DMS114 treated with DMSO at 0.1 percent for 48 hours (cell line): ENCODE results near the gene MARS2.
"Not testable (repeated sequence)": the region's sequence is repeated elsewhere in the genome, so short reads cannot be mapped to it uniquely, and the experiment has no call there.

Experiments
- DNase-seq: peaks from one replicate; lab custom pipeline; 2025; ENCODE audit not compliant: unreplicated experiment; lab: John Stamatoyannopoulos, UW

The MARS2 gene

GRCh38 chr2:197705912-197706838 lies 1.0 kb downstream of the MARS2 start:
- no peak for DNase-seq

- no peak for DNase-seq
These were observed 1.7 kb downstream of the MARS2 start for GRCh38 chr2:197706839-197707207.

GRCh38 chr2:197707316-197708213 lies 2.4 kb downstream of the MARS2 start:
- DNase-seq: peak; percentile 59

DNA sequence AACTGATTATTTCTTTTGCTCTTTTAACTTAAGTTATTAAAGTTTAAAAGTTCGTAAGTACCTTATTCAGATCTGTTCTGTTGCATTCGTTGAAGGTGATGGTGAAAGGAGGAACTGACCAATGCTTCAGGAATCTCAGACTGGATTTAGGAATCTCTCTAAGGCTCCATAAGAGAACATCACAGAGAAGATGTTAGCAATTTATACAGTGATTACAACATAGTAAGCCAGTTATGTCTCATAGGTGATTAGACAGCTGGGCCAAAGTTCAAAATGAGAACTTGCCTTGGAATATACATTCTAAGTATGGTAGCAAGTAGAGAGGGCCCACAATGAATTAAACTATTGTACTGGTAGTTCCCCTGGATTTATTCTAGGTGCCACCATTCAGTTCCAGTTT lies 3.2 kb downstream of the MARS2 start:
- no peak for DNase-seq

- DNase-seq: not testable (repeated sequence)
These were observed 4.0 kb downstream of the MARS2 start for GRCh38 chr2:197709140-197709539.

GRCh38 chr2:197710424-197711042 lies 5.4 kb downstream of the MARS2 start:
- no peak for DNase-seq

GRCh38 chr2:197711578-197711977 lies 6.4 kb downstream of the MARS2 start:
- DNase-seq: no peak

DNA sequence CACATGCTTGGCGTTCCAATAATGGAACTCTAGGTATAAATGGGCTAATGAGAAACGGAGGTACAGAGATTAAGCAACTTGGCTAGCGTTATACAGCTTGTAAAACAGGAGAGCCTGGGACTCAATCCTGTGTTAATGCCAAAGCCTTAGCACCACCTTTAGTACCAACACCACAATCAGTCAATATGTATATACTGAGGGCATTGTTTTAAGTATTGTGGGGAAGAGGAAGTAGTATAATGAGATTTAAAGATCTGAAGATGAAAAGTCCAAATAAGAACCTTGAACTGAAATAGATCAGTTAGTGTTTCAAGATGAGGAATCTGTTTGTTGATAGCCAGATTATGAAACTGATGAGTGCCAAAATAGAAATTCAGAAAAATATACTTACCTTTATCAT lies 8.1 kb downstream of the MARS2 start:
- DNase-seq: no peak

GRCh38 chr2:197717863-197718262 lies 12.7 kb downstream of the MARS2 start:
- DNase-seq: no peak

- DNase-seq: no peak
These were observed 21.8 kb downstream of the MARS2 start for GRCh38 chr2:197727011-197727410.

GRCh38 chr2:197728555-197729544 lies 23.7 kb downstream of the MARS2 start:
- DNase-seq: not testable (repeated sequence)

DNA sequence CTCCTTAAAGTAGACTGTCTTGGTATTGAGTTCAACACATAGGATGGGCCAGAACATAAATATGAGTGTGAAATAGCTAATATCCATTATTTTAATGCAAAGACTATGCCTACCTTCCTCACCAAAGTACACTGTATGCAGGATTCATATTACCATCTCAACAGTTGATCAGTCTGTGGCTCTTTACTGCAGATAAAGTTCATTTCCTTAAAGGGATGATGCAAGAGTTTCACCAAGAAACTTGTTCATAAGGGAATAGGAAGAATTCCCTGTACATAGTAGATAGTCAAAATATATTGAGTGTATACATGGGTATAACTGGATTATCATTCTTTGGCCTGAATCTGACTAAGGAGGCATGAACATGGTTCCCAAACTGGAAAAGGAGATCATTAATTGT lies 35.0 kb downstream of the MARS2 start:
- DNase-seq: no peak
